ENCODE measurements around the gene EPHA6. TPM values are rescaled to one million over a fixed set of nuclear protein-coding genes. Genes with fewer than 3 reads are reported as not detected.
"Not testable (repeated sequence)": the region's sequence is repeated elsewhere in the genome, so short reads cannot be mapped to it uniquely, and the experiment has no call there.

The EPHA6 gene
- polyA plus RNA-seq, 3 donors = 0.06 to 1.1 (median 0.10) TPM

DNA sequence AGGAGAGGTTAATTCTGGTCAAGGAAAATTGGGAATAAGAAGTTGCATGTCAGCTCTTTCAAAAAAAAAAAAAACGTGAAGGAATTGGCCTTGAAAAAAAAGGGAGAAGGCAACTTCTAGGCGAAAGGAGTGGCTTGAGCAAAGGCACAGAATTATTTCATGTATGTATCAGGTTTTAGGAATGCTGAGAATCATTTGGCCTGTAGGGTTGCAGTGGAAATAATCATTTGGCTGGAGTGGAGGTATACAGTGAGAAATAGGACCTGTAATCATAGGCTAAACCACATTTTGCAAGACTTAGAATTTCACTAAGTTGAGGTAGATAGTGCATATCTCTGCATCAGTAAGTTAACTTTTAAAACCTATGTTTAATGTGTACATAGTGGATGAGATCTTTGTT, 54.9 kb downstream of the EPHA6 start:
- WGBS, 3 donors = 64 to 78% (median 66%) methylated on average over 2 of the region's 2 CpGs
- no peak overlapping the region for H3K27ac ChIP-seq (ENCODE audit: low read depth, low read length)

DNA sequence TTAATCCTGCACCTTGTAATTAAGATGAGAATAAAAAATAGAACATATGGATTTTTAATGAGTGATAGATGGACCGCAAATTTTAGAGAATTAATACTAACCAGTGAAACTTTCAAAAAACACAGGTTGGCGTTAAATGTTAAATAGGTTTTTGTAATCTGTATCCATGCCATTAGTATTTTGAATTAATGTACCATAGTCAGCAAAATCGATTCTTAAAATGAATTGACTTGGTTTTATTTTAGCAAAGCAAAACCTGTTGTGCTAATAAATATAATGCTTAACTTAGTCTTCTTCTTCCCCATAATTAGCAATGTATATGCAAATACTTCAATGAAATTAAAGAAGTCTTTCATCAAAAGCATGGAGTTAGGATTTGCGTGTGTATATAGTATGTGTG, 63.1 kb downstream of the EPHA6 start:
- no peak overlapping the region for H3K27ac ChIP-seq (ENCODE audit: low read depth, low read length)
- WGBS, 3 donors = 90 to 95% (median 90%) methylated on average over 4 of the region's 4 CpGs

DNA sequence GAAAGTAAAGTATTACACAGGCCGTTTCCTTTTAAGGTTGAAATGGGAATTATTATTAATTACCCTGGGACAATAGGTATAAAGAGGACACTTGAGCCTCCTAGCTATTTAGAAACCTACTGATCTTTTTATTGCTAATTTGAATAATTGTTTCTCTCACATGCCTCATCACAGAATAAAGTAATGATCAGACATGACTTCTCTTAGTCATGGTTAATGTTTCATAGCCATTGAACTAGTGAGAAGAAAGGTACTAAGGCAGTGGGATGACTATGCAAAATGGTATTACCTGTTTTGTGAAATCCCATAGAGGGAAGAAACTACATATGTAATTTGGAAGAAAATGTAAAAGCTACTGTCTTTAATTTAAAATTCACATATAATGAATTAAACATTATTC, 85.6 kb downstream of the EPHA6 start:
- WGBS, 3 donors = 50 to 82% (median 70%) methylated on average over 1 of the region's 1 CpG
- no peak overlapping the region for H3K27ac ChIP-seq (ENCODE audit: low read depth, low read length)

DNA sequence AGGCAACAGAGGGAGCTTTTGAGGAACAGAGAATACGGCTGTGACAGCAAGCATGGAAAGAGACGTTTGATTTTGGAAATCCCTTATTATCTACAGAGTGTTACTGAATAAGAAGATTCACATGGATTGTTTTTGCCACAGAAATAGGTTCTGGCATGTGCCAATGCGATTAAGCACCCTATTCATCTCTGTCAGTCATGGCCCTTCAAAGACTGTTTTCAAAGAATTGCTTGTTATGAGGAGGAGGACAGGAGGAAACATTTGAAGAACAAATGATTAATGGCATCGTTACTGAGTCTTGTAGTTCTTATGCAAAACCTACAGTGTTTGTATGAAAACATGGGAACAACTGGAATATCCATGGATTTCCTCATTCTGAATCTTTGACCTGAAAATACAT, 86.2 kb downstream of the EPHA6 start:
- WGBS, 3 donors = 63 to 69% (median 64%) methylated on average over 4 of the region's 4 CpGs
- H3K27ac ChIP-seq (ENCODE audit: low read depth, low read length) = no peak overlapping the region

DNA sequence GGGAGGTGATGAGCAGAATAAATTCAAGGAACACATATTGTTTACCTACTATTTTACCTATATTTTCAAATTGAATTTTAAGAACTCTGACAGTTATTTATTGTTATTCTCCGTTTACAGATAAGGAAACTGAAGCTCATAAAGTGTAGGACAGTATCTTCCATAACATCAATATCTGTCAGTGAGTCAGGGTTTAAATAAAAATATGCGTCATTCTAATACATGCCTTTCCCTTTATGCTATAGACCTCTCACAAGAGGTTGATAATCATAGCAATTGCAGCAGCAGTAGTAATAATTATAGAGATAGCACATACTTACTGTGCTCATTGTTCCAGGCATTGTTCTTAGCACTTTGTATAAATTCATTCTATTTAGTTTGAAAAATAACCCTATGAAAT, 101.1 kb downstream of the EPHA6 start:
- 73 to 79% (median 77%) methylated on average over 2 of the region's 2 CpGs for WGBS, 3 donors
- no peak overlapping the region for H3K27ac ChIP-seq (ENCODE audit: low read depth, low read length)

DNA sequence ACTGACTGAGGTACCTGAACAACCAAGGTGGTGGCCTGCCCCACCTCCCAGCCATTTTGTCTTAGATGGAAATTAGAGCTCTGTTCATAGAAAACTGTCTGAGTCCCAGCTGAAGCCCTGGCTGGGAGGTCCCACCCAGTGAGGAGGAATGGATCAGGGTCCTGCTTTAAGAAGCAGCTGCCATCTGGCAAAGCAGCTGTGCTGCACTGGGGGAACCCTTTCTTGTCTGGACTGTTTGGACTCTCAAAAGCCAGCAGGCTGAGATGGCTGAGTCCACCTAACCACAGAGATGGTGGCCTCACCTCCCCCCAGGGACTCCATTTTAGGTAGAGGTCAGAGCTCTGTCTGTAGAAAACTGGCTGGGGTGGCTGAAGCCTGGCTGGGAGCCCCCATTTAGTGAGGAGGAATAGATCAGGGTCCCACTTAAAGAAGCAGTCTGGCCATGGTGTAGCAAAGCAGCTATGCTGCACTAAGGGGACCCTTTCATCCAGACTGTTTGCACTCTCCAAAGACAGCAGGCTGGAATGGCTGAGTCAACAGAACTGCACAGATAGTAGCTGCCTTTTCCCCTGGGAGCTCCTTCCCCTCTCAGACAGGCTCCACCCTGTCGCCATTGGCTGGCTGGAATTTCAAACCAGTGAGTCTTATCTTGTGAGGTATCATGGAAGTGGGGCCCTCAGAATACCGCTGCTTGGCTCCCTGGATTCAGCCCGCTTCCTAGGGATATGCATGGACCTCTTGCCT, 116.9 kb downstream of the EPHA6 start:
- WGBS, 3 donors = 73 to 89% (median 87%) methylated on average over 3 of the region's 3 CpGs
- H3K27ac ChIP-seq (ENCODE audit: low read depth, low read length) = no peak overlapping the region

DNA sequence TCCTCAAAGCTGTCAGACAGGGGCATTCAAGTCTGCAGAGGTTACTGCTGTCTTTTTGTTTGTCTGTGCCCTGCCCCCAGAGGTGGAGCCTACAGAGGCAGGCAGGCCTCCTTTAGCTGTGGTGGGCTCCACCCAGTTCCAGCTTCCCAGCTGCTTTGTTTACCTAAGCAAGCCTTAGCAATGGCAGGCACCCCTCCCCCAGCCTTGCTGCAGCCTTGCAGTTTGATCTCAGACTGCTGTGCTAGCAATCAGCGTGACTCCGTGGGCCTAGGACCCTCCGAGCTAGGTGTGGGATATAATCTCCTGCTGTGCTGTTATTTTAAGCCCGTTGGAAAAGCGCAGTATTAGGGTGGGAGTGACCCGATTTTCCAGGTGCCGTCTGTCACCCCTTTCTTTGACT, 127.7 kb downstream of the EPHA6 start:
- not testable (repeated sequence) for H3K27ac ChIP-seq (ENCODE audit: low read depth, low read length)
- 85 to 93% (median 93%) methylated on average over 7 of the region's 7 CpGs for WGBS, 3 donors

DNA sequence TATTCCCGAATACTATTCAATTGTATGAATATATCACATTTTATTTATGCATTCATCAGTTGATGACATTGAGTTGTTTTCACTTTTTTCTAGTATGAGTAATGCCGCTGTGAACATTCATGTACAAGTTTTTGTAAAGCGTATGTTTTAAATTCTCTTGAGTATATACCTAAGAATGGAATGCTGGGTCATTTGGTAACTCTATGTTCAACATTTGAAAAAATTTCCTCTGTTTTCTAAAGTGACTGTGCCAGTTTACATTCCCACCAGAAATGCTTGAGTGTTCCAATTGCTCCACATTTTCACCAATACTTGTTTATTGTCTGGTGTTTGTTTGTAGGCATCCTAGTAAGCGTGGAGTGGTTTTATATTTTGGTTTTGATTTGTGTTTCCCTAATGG, 144.5 kb downstream of the EPHA6 start:
- no peak overlapping the region for H3K27ac ChIP-seq (ENCODE audit: low read depth, low read length)
- 88 to 93% (median 89%) methylated on average over 4 of the region's 4 CpGs for WGBS, 3 donors

DNA sequence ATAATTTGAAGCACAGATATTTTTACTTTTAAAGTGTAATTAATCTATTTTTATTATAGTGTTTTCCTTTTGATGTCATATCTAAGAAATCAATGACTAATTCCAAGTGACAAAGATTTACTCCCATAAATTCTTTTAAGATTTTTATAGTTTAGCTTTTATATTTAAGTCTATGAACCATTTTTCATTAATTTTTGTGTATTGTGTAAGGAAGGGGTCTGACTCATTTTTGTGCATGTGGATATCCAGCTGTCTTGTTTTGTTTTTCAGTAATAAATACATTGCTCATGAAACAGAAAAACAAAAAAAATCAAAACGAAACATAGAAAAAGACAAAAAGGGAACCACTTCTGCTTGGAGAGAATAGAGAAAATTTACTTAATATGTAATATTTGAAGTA, 145.1 kb downstream of the EPHA6 start:
- no peak overlapping the region for H3K27ac ChIP-seq (ENCODE audit: low read depth, low read length)
- WGBS, 3 donors = 56 to 87% (median 62%) methylated on average over 1 of the region's 1 CpG

DNA sequence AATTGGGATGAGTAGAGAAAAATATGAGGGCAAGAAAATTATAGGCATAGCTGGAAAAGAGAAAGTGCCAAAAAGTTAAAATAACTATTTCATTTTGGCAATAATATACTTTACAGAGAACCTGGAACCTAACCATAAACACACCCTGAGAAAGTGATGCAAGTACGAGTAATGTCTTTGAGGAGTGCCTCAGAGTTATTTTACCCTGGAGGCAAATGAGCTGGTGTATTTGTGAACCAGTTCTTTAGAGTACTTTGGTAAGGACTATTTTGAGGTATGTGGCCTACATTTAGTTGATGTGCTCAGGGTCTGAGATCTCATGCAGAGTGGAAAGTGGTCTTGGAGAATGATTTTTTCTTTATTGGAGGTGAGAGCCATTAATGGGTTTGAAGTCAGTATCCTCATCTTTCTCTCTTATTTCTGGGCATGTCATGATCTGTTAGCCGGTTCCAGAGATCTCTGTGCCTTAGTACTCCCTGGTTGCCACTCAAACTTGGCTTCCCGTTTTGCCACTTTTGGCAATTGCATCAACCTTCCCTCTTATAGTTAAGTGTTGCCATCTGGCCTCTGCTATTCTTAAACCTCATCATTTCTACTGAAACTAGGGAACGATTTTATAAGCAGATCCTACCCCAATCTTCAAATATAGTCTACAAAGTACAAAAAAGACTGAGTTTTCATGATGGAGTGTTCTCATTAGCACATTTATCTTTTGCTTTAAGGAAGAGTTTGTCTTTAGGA, 145.7 kb downstream of the EPHA6 start:
- 62 to 80% (median 66%) methylated on average over 4 of the region's 4 CpGs for WGBS, 3 donors
- no peak overlapping the region for H3K27ac ChIP-seq (ENCODE audit: low read depth, low read length)

DNA sequence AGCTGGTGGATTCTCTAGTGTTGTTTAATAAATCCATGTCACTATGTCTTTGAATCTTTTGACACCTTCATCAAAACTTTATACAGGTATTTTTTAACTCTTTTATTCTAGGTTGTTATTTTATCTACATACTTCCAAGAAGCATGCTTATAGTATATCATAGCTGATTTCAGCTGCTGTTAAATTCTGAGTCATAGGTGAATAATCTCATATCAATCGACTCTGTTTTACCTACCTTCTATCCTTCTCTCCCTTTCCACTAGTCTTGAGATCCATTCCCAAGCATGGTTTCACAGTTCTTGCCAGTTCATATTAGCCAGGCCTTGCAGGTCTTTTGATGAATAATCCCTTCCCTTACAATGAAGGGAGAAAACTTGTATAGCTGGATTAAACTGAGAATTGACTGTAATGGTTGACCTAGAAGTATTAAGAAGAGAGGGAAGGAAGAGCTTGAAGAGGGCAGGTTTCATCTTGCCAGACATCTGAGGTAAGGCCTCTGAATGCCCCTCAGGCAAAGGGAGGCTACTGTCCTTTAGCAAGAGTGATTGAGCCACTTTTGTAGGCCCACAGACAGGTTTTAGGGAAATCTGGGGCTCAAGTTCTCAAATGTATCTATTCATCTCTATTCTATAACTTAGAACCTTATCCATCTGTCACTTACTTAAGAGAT, 146.4 kb downstream of the EPHA6 start:
- WGBS, 3 donors = 79 to 84% (median 80%) methylated on average over 1 of the region's 1 CpG

DNA sequence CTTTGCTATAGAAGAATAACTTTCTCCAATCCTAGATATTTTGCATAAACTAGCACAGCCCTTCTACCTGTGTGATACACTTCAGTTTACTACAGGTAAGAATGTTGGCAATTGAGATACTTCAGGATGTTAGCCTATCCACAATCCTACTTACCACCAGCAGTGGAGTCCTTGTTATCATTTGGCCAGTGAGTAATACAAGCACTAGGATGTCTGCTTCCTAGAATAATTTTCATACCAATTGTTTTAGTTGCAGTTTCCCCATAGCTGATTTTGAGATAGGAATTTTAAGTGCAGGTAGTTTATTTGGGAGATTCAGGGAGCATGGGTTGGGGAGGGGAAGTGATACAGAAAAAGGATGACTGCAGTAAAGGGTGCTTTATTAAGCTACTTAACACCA, 147.2 kb downstream of the EPHA6 start:
- H3K27ac ChIP-seq (ENCODE audit: low read depth, low read length) = no peak overlapping the region

More for the DNA sequence above, 146.4 kb downstream of the EPHA6 start:
- no peak overlapping the region for H3K27ac ChIP-seq (ENCODE audit: low read depth, low read length)

DNA sequence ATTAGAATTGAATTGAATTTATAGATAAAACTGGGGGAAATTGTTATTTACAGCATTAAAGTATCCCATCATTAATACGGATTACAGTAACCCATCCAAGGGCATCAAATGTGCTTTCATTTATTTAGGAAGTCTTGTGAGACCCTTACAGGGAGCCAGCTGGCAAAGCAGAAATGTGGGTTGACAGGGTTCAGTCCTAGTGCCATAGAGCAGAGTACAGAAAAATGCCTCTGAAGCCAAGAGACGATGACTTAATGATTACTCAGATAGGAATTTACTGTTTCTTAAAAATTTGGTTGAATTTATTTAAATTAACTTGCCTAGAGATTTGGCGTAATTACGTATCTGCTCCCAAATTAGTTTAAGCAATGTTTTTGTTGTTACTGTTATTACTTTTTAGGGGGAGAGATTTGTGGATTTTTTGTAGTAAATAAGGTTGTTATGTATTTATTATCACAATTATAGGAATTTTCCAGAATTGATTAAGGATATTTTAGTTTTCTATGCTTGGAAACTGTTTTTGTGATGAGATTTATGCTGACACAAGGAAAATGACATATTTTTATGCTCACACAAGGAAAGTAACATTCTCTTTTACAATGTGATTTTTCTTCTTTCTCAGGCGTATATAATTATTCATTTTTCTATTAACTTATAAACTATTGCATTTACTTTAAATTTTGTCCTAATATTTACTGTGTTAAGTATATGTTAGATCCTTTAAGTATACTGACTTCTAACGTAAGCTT, 152.0 kb downstream of the EPHA6 start:
- WGBS, 3 donors = 80 to 84% (median 82%) methylated on average over 6 of the region's 6 CpGs
- no peak overlapping the region for H3K27ac ChIP-seq (ENCODE audit: low read depth, low read length)

DNA sequence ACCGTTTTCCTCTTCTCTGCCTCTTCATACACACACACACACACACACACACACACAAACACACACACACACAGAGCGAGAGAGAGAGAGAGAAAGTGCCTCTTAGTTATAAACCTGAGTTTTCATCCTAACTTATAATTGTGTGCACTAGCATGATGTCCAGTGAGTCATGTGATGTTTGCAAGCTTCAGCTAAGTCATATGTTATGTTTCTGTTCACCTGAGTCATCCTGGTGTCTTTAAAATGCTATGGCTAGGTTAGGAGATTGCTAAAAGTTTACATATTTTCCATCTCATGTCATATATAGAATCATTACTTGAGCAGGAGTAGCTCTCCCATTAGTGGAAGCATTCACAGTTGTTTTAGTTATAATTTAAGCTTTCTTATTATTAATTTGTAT, 155.8 kb downstream of the EPHA6 start:
- 61 to 67% (median 65%) methylated on average over 2 of the region's 2 CpGs for WGBS, 3 donors

DNA sequence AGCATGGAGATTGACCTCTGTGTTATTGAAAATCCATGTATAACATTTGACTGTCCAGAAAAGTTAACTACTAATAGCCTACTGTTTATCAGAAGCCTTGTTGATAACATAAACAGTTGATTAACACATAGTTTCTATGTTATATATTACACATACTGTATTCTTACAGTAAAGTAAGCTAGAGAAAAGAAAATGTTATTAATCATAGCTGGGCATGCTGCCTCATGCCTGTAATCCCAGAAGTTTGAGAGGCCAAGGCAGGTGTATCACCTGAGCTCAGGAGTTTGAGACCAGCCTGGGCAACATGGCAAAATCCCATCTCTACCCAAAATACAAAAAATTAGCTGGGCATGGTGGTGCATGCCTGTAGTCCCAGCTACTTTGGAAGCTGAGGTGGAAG, 163.3 kb downstream of the EPHA6 start:
- no peak overlapping the region for H3K27ac ChIP-seq (ENCODE audit: low read depth, low read length)

More for the DNA sequence above, 155.8 kb downstream of the EPHA6 start:
- H3K27ac ChIP-seq (ENCODE audit: low read depth, low read length) = no peak overlapping the region

DNA sequence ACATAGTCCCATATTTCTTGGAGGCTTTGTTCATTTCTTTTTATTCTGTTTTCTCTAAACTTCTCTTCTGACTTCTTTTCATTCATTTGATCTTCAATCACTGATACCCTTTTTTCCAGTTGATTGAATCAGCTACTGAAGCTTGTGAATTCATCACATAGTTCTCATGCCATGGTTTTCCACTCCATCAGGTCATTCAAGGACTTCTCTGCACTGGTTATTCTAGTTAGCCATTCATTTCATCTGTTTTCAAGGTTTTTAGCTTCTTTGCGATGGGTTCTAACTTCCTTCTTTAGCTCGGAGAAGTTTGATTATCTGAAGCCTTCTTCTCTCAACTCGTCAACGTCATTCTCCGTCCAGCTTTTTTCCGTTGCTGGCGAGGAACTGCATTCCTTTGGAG, 169.3 kb downstream of the EPHA6 start:
- 91 to 95% (median 92%) methylated on average over 7 of the region's 7 CpGs for WGBS, 3 donors

DNA sequence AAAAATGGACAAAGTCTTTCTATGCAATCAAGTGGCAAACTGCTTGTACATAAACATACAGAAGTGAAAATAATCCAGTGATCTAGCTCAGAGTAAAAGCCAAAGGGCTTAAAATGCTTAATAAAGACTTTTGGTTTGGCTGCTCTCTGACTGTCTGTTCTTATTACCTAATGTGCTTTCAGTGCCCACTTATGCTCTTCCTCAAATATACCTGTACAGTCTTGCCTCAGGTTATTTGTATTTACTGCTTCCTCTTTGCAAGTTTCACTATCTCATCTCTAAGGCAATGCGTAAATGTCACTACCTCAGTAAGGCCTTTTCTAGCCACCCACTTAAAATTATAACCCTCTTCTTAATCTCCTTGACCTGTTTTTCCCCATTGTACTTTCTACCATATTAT, 171.8 kb downstream of the EPHA6 start:
- WGBS, 3 donors = 88 to 97% (median 94%) methylated on average over 1 of the region's 1 CpG
- H3K27ac ChIP-seq (ENCODE audit: low read depth, low read length) = no peak overlapping the region

More for the DNA sequence above, 169.3 kb downstream of the EPHA6 start:
- not testable (repeated sequence) for H3K27ac ChIP-seq (ENCODE audit: low read depth, low read length)

DNA sequence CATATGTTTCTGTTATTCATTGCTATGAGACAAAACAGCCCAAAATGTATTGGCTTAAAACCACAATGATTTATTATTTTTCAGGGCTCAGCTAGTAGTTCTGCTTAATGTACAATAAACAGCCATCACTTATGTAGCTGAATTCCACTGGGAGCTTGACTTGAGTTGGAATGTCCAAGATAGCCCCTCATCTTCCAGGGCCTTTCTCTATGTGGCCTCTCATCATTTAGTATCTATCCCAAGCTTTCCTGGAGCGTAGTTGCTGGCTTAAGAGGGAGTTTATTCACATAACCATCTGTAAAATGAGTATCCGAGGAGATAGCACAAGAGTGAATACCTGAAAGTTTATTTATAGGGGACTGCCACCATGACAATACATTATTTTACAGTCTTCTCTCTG, 176.8 kb downstream of the EPHA6 start:
- H3K27ac ChIP-seq (ENCODE audit: low read depth, low read length) = no peak overlapping the region
- WGBS, 3 donors = 59 to 79% (median 68%) methylated on average over 2 of the region's 2 CpGs

DNA sequence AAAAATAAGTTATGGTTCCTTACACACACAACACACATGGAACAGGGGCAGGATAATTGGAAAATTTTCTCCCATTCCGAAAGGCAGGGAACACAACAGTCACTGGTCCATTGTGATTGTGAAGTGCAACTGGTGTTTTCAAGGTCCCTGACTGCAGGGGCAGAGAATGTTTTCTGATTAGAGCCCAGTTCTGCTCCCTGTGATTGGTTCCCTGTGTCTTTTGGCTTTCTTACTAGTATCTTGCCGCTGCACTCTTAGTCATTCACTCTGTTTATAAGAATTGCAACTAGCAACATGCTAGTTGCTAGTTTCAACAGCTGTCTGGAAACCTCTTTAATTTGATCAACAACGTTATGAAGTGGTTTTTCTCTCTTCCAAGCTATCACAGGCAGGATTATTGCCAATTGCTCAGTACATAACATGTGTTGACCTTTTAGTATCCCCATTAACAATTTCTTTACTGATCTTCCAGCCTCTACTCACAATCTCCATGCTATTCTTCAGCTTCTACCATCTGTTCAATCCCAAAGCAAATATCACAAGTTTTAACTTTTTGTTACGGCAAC, 177.5 kb downstream of the EPHA6 start:
- WGBS, 3 donors = 40 to 68% (median 65%) methylated on average over 4 of the region's 4 CpGs
- no peak overlapping the region for H3K27ac ChIP-seq (ENCODE audit: low read depth, low read length)

Data from adipose tissue (tissue), 3 donors.